ENCODE measurements around the gene NEUROG3.
A peak's percentile ranks its signal among the peaks of the same experiment; 100 is the strongest.
"Not testable (repeated sequence)": the region's sequence is repeated elsewhere in the genome, so short reads cannot be mapped to it uniquely, and the experiment has no call there.

The NEUROG3 gene

DNA sequence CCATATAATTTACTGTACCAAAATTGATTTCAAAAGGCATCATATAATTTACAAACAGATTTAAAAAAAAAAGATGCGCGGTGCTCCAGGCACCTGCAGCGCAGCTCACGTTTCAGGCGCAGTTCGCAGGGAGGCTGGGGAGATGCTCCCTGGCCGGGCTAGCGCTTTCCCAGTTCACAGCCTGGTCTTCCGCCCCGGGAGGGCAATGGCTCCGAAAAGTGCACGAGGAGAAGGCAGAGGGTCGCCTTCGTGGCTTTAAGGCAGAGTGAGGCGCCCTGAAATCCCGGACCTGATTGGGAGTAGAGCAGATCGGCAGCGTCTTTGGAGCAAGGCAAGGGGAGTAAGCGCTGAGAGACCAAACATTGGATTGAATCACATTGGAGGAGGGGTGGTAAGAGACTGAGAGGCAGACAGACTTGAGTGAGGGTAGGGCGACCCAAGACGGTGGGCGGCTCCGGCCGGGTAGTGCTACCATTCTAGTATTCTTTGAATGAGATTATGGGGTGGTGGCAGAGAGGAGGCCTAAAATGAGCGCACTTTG, 1.5 kb downstream of the NEUROG3 start:
- no peak for DNase-seq

DNA sequence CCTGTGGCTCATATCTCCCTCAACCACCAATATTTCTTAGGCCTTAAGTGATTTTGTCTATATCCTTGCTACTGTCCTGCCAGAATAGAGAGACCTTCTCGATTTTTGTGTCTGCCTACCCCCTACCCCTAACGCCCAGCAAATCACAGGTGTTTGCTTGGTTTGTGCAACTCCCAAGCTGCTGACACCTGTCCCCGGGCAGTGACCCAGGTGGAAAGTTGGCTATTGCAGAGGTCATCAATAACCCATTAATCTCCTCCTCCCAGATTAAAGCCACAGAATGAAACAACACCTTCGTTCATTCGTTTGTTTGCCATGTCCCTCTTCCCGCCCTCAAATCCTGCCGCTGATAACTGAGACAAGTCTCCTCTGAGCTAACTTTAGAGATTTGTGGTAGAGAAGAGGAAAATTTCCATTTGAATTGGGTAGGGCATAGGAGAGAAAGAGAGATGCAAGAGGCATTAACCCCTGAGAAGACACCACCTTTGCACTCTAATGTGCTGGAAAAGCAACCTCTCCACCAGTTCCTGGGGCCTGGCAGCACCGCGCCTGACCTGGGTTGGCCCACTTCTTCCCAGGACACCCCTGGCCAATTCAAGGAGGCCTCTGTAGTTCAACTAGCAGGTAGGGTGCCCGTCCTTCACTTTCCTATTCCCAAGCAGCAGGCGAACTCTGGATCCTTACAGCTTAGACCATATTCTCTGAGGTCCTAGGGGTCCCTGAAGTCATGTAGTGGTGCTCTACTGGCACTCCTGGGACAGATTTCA, 3.0 kb downstream of the NEUROG3 start:
- DNase-seq: no peak

- no peak for DNase-seq
Observed at GRCh38 chr10:69569396-69569934, 3.8 kb downstream of the NEUROG3 start.

GRCh38 chr10:69568472-69569395, 4.5 kb downstream of the NEUROG3 start:
- no peak for DNase-seq

- DNase-seq: no peak
Observed at GRCh38 chr10:69567920-69568319, 5.3 kb downstream of the NEUROG3 start.

DNA sequence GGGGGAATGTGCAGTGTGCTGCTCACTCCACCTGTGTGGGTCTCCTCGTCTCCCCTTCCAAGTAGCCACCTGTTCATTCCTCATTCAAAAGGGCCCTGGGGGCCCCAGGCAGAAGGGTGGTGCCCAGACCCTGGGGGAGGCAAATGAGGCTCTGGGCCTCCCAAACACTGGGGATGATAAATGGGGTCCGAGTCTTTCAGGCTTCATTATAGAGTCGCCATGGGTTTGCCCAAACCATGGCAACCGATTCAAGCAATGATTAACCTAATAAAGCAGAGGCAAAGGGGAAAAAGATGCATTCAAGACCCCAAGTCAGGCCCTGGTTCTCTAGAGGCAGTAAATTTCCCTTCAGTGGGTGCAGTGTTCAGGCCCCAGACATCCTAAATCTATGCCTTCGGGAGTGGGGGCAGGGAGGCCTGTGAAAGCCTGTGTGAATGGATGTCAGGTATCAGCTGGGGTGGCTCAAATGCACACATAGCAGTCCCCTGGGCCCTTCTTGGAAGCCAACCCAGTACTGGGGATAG, 10.4 kb downstream of the NEUROG3 start:
- DNase-seq: peak; percentile 82

- DNase-seq: no peak
Observed at GRCh38 chr10:69559525-69559924, 13.7 kb downstream of the NEUROG3 start.

- no peak for DNase-seq
Observed at GRCh38 chr10:69558559-69558958, 14.7 kb downstream of the NEUROG3 start.

- DNase-seq: no peak
Observed at GRCh38 chr10:69554611-69555010, 18.6 kb downstream of the NEUROG3 start.

DNA sequence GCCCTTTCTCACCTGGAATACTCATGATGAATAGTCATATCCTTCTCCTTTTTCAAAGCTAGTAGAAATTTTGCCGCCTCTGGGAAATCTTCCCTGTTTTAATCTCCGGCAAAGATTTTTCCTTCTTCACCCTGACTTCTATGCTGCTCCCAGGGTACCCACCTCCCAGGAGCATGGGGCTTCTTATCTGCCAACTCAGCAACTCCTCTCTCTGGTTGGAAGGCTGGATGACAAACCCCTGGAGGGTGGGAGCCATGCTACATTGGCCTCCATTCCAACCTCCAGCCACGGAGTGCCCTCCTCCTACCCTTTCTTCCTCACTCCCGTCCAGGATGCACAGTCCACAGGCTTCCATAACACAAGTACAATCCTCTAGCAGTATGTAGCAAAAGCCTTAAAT, 19.9 kb downstream of the NEUROG3 start:
- no peak for DNase-seq

GRCh38 chr10:69552268-69552667, 21.0 kb downstream of the NEUROG3 start:
- no peak for DNase-seq

GRCh38 chr10:69549959-69550358, 23.3 kb downstream of the NEUROG3 start:
- no peak for DNase-seq

DNA sequence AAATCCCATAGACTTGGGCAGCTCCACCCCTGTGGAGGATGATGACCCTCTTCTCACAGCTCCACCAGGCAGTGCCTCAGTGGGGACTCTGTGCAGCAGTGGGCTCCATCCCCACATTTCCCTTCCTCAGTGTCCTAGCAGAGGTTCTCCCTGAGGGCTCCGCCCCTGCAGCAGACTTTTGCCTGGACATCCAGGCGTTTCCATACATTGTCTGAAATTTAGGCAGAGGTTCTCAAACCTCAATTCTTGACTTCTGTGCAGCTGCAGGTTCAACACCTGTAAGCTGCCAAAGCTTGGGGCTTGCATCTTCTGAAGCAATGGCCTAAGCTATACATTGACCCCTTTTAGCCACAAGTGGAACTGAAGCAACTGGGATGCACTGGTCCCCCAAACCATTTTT, 31.8 kb downstream of the NEUROG3 start:
- DNase-seq: no peak

DNA sequence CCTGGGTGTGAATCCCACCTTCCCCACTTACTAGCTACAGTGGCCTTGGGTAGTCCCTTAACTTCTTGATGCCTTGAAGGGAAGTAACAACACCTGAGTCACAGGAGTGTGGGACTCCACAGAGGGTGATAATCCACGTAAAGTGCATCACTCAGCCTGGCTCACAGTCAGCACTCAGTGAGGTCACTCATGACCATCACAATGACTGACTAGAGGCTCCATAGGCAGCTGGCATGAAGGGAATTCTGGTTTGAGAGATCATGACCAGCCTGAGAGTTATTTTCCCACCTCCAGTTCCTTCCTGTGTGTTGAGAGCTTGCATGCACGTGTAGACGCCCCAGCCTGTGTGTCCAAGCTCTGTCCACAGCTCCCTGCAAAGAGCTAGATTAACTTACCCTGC, 34.8 kb downstream of the NEUROG3 start:
- no peak for DNase-seq

- no peak for DNase-seq
Observed at GRCh38 chr10:69537449-69537848, 35.8 kb downstream of the NEUROG3 start.

DNA sequence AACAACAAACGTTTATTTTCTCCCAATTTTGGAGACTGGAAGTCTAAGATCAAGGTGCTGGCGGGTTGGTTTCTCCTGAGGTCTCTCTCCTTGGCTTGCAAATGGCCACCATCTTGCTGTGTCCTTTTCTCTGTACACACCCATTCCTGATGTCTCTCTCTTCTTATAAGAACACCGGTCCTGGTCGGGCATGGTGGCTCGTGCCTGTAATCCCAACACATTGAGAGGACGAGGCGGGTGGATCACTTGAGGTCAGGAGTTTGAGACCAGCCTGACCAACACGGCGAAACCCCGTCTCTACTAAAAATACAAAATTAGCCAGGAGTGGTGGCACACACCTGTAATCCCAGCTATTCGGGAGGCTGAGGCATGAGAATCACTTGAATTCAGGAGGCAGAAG, 36.7 kb downstream of the NEUROG3 start:
- not testable (repeated sequence) for DNase-seq

- no peak for DNase-seq
Observed at GRCh38 chr10:69533658-69534057, 39.6 kb downstream of the NEUROG3 start.

DNA sequence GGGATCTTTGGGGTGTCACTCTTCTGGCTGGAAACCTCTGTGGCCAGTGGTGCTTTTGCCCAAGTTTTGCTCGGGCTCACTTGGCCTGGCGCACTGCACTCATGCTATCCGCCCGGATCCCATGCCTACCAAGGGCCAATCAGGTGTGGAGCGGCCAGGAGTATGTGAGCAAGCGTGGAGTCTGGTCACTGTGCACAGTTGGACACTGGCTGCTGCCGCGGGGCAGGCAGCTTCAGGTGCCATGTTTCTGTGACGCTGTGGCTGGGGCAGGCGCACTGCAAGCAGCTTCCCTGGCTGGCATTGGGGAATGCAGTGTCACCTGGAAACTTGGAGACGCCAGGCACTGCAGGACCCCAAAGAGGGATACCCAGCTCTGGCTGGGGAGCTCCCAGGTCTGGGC, 45.3 kb downstream of the NEUROG3 start:
- no peak for DNase-seq
